Thyroid gland (tissue), 4 donors: ENCODE data around the gene MMP13. TPM values are rescaled to one million over a fixed set of nuclear protein-coding genes. Genes with fewer than 3 reads are reported as not detected.

Source experiments
- DNase-seq, 2 donors: peaks; one replicate each; pipeline ENCODE4 v3.0.0-alpha.2; 2019
- H3K27ac ChIP-seq, 3 donors: fragments of 200-600 bp; sonication (generic); 1 replicate in 2 of 3; 2 replicates in 1 of 3; pipeline ENCODE4 v1.5.1; 2016 to 2019; ENCODE audit warnings: mild to moderate bottlenecking in 1 of 3, moderate library complexity in 1 of 3
- H3K27me3 ChIP-seq: fragments of 200-600 bp; sonication (generic); one replicate; pipeline ENCODE4 v1.5.1; 2019
- H3K36me3 ChIP-seq, 2 donors: fragments of 200-600 bp; sonication (generic); one replicate each; pipeline ENCODE4 v1.5.1; 2016 to 2019
- H3K4me1 ChIP-seq, 2 donors: fragments of 200-600 bp; sonication (generic); one replicate each; pipeline ENCODE4 v1.5.1; 2017 to 2019
- H3K4me3 ChIP-seq, 3 donors: fragments of 200-600 bp; sonication (generic); replicated peaks in 1 of 3; 1 replicate in 2 of 3; 2 replicates in 1 of 3; pipeline ENCODE4 v1.5.1; 2016; ENCODE audit warnings: mild to moderate bottlenecking in 1 of 3
- H3K9me3 ChIP-seq: fragments of 200-600 bp; sonication (generic); one replicate; pipeline ENCODE4 v1.5.1; 2017
- CTCF ChIP-seq, 6 experiments: fragments of 200-600 bp in 3 of 6; fragments of 450-650 bp in 3 of 6; sonication (generic) in 3 of 6; IDR thresholded peaks; one replicate each; pipeline ENCODE4 v1.5.1; 2016 to 2019; ENCODE audit warnings: antibody characterized with exemption in 6 of 6, mild to moderate bottlenecking in 2 of 6, inconsistent platforms in 1 of 6, moderate library complexity in 1 of 6
- POLR2A ChIP-seq, 2 donors: fragments of 450-650 bp; IDR thresholded peaks; one replicate each; pipeline ENCODE4 v1.6.1; 2017; ENCODE audit warnings: antibody characterized with exemption in 2 of 2, mild to moderate bottlenecking in 2 of 2, moderate library complexity in 1 of 2
- WGBS, 2 donors: methylation state at CpG; one replicate each; pipeline ENCODE4 v1.1.5; 2017; 5-methylcytosine and 5-hydroxymethylcytosine counted together
- intact Hi-C: fragments of 100-400 bp; cut with DNase I; formaldehyde crosslinking; loops from one replicate; pipeline ENCODE4 v1.15.1; 2023
- total RNA-seq, 4 donors: library from RNA; depleted of rRNA; stranded (reverse); fragments of >200 nt; gene quantifications; one replicate each; pipeline ENCODE4 v1.2.3, GENCODE V29; 2016

The MMP13 gene
- total RNA-seq, 4 donors from 2014 or later, result not detected

GRCh38 chr11:102929972-102930371 is 25.6 kb downstream of the MMP13 start:
- Histone ChIP-seq H3K36me3 (no peaks in the 10 kb centered on the region), H3K4me1 (no peaks in the 10 kb centered on the region), H3K27ac (no peak overlapping the region), H3K27me3 (no peaks in the 10 kb centered on the region), H3K9me3 (no peaks in the 10 kb centered on the region), H3K4me3 (no peak overlapping the region)
- intact Hi-C loops, result no loop called here
- TF ChIP-seq CTCF (IDR thresholded peaks at IDR 0.05) (no peak), POLR2A (IDR thresholded peaks at IDR 0.05) (no peak)
- WGBS, 2 donors, result 89 to 94% methylated on average over 1 of the region's 1 CpG
- DNase-seq, result no peak

GRCh38 chr11:102929166-102929565 is 26.4 kb downstream of the MMP13 start:
- 79 to 83% methylated on average over 3 of the region's 3 CpGs for WGBS, 2 donors
- Histone ChIP-seq H3K4me1 (no peaks in the 10 kb centered on the region), H3K27ac (no peak overlapping the region), H3K4me3 (no peak overlapping the region), H3K36me3 (no peaks in the 10 kb centered on the region), H3K9me3 (no peaks in the 10 kb centered on the region), H3K27me3 (no peaks in the 10 kb centered on the region)
- no peak for DNase-seq
- TF ChIP-seq POLR2A (IDR thresholded peaks at IDR 0.05) (no peak), CTCF (IDR thresholded peaks at IDR 0.05) (no peak)
- intact Hi-C loops, result no loop called here

GRCh38 chr11:102928247-102928646 is 27.3 kb downstream of the MMP13 start:
- H3K27ac ChIP-seq, result no peak overlapping the region
- H3K4me1 ChIP-seq, result no peaks in the 10 kb centered on the region
- H3K4me3 ChIP-seq, result no peak overlapping the region
- WGBS, 2 donors, result 79 to 83% methylated on average over 4 of the region's 4 CpGs
- no peak for TF ChIP-seq CTCF (IDR thresholded peaks at IDR 0.05)
- TF ChIP-seq POLR2A (IDR thresholded peaks at IDR 0.05), result no peak
- no peak for DNase-seq
- intact Hi-C loops, result no loop called here
- no peaks in the 10 kb centered on the region for H3K36me3 ChIP-seq
- no peaks in the 10 kb centered on the region for H3K9me3 ChIP-seq
- no peaks in the 10 kb centered on the region for H3K27me3 ChIP-seq

GRCh38 chr11:102927624-102927990 is 27.9 kb downstream of the MMP13 start:
- no peak overlapping the region for H3K4me3 ChIP-seq
- TF ChIP-seq POLR2A (IDR thresholded peaks at IDR 0.05) (no peak), CTCF (IDR thresholded peaks at IDR 0.05) (no peak)
- H3K9me3 ChIP-seq, result no peaks in the 10 kb centered on the region
- no peaks in the 10 kb centered on the region for H3K4me1 ChIP-seq
- peak in 1 of 2 donors; percentile 17 for DNase-seq
- intact Hi-C loops, result no loop called here
- no peaks in the 10 kb centered on the region for H3K27me3 ChIP-seq
- no peaks in the 10 kb centered on the region for H3K36me3 ChIP-seq
- H3K27ac ChIP-seq, result no peak overlapping the region

GRCh38 chr11:102926961-102927623 is 28.4 kb downstream of the MMP13 start:
- H3K4me3 ChIP-seq, result no peak overlapping the region
- intact Hi-C loops, result no loop called here
- TF ChIP-seq POLR2A (IDR thresholded peaks at IDR 0.05) (no peak), CTCF (IDR thresholded peaks at IDR 0.05) (no peak)
- H3K27me3 ChIP-seq, result no peaks in the 10 kb centered on the region
- no peak for DNase-seq
- WGBS, 2 donors, result 76 to 86% methylated on average over 6 of the region's 6 CpGs
- H3K4me1 ChIP-seq, result no peaks in the 10 kb centered on the region
- H3K27ac ChIP-seq, result no peak overlapping the region
- no peaks in the 10 kb centered on the region for H3K9me3 ChIP-seq
- no peaks in the 10 kb centered on the region for H3K36me3 ChIP-seq
